ENCODE measurements around the gene CHTOP.

The CHTOP gene

GRCh38 chr1:153614189-153614900, 19.5 kb upstream of the CHTOP start:
- TF ChIP-seq CTCF (IDR thresholded peaks at IDR 0.05; ENCODE audit: insufficient read depth, low read length, missing control alignments) = peak; percentile 19
- H3K4me3 ChIP-seq (ENCODE audit: low read depth, low read length) = no peak overlapping the region

GRCh38 chr1:153614906-153615305, 19.0 kb upstream of the CHTOP start:
- CTCF ChIA-PET = interaction anchor here (1.0 to 12.8 kb wide), 6 partner anchors 12 to 106 kb away, joined by 3 to 178 read pairs (median 58); partner anchors contain the start of genes CHTOP, S100A1 and S100A13
- no peak for TF ChIP-seq CTCF (IDR thresholded peaks at IDR 0.05; ENCODE audit: insufficient read depth, low read length, missing control alignments)
- POLR2A ChIA-PET = interaction anchor here (0.7 to 9.4 kb wide), 5 partner anchors 8 to 83 kb away, joined by 3 to 127 read pairs (median 5); partner anchors contain the start of gene S100A13
- no peak for DNase-seq (ENCODE audit: low read depth, low spot score)
- no peak overlapping the region for H3K4me3 ChIP-seq (ENCODE audit: low read depth, low read length)

More at GRCh38 chr1:153614189-153614900, 19.5 kb upstream of the CHTOP start:
- DNase-seq (ENCODE audit: low read depth, low spot score) = no peak
- ChIA-PET CTCF (interaction anchor here (1.0 to 12.8 kb wide), 7 partner anchors 11 to 105 kb away, joined by 3 to 178 read pairs (median 24); partner anchors contain the start of genes CHTOP, S100A1 and S100A13), POLR2A (interaction anchor here (1.2 to 9.4 kb wide), 4 partner anchors 9 to 80 kb away, joined by 3 to 127 read pairs (median 8); partner anchors contain the start of gene S100A13)

DNA sequence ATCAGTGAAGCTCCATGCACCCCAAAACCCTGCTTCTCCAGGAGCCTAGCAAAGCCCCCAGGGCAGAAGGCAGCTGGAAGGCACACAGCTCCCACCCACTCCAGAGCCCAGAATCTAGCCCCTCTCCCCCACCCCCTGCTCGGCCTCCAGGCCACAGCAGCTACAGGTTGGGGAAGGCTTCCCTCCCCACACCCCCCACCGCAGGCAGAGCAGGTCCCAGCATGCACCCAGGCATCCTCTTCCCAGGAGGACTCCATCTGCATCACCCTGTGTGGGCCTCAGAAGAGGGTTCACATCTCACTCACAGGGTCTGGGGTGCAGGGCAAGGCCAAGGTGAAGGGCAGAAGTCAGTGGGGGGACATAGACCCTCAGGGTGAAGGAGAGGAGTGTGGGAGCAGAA, 18.5 kb upstream of the CHTOP start:
- no peak for DNase-seq (ENCODE audit: low read depth, low spot score)
- no peak for TF ChIP-seq CTCF (IDR thresholded peaks at IDR 0.05; ENCODE audit: insufficient read depth, low read length, missing control alignments)
- H3K4me3 ChIP-seq (ENCODE audit: low read depth, low read length) = no peak overlapping the region
- POLR2A ChIA-PET = interaction anchor here (0.7 to 9.4 kb wide), 4 partner anchors 9 to 83 kb away, joined by 3 to 127 read pairs (median 6); partner anchors contain the start of gene S100A13
- CTCF ChIA-PET = interaction anchor here (1.0 to 12.8 kb wide), 6 partner anchors 14 to 106 kb away, joined by 3 to 178 read pairs (median 58); partner anchors contain the start of genes CHTOP, S100A1 and S100A13

DNA sequence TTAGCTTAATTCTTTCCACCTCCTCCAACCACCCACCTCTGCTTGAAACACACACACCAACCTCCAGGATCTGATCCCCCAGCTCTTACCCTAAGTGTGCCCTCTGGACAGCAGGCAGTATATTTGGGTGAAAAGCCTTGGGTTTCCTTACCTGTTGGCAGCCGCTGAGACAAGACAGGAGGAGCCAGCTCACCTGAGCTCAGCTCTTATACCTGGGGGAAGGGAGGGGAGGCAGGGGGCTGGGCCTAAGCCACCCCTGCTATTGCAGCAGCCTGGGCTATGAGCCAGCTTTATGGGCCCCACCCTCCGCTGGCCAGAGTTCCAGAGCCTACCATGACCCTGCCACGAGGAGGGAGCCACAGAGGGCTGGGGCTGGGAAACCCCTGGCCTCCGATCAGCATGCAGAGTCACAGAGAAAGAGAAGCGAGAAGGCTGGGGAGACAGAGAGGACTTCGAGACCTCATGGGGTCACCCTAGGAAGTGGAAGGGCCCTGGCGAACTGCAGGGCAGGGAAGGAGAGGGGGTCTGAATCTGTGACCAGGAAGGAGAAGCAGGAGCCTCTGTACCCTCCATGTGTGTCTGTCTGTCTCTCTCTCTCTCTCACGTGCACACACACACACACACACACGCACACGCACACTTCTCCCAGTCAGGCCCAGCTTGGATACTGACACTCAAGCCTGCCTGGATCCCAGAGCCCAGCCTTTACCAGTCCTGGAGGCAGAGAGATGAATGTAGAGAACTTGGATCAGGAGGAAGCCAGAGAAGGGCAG, 17.5 kb upstream of the CHTOP start, which contains the start of gene S100A14:
Gene S100A14 (minus strand): TSS at position 182 of the 773 bp plus-strand sequence. CDS start 467 bp downstream, outside the sequence.
- no peak for TF ChIP-seq CTCF (IDR thresholded peaks at IDR 0.05; ENCODE audit: insufficient read depth, low read length, missing control alignments)
- POLR2A ChIA-PET = interaction anchor here (9.4 kb wide), 1 partner anchor 10 kb away, joined by 127 read pairs; the partner anchor contains the start of gene S100A13
- CTCF ChIA-PET = interaction anchor here (1.5 to 12.8 kb wide), 5 partner anchors 14 to 107 kb away, joined by 4 to 178 read pairs (median 93); partner anchors contain the start of genes CHTOP, S100A1 and S100A13
- no peak within 1 kb of the TSS for H3K4me3 ChIP-seq (ENCODE audit: low read depth, low read length)
- no peak for DNase-seq (ENCODE audit: low read depth, low spot score)

DNA sequence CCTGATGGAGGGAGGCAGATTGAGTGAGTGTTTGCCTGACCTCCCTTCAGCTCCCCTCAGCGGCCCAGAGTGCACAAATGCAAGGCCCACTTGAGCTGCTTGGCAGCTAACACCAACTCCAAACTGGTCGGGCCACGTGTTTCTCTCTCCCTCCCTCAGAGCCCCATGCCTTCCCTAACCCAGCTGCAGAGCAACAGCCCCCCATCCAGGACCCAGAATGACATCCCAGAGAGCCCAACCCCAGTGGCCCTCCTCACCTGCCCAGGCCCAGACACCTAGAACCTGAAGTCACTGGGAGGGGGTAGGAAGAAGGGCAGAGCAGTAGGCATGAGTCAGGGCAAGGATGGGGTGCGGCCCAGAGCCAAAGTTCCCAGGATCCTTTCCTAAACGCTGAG, 17.0 kb upstream of the CHTOP start:
- no peak for TF ChIP-seq CTCF (IDR thresholded peaks at IDR 0.05; ENCODE audit: insufficient read depth, low read length, missing control alignments)
- ChIA-PET POLR2A (interaction anchor here (1.3 to 9.4 kb wide), 2 partner anchors 10 to 44 kb away, joined by 4 to 127 read pairs; partner anchors contain the start of gene S100A13), CTCF (interaction anchor here (0.9 to 12.8 kb wide), 8 partner anchors 13 to 108 kb away, joined by 3 to 178 read pairs (median 11); partner anchors contain the start of genes CHTOP, S100A1 and S100A13)
- H3K4me3 ChIP-seq (ENCODE audit: low read depth, low read length) = no peak overlapping the region
- DNase-seq (ENCODE audit: low read depth, low spot score) = no peak
